Trophoblast cell (in vitro differentiated cells and primary cell): ENCODE measurements around the gene CFAP58.

Experiments
- DNase-seq, 2 donors: peaks; one replicate each; pipeline ENCODE4 v3.0.0-alpha.2; 2016
- H2AFZ ChIP-seq: 2 replicates; pipeline ENCODE4 v1.6.1; 2013; ENCODE audit warnings: low read length, moderate library complexity, mild to moderate bottlenecking; ENCODE audit not compliant: insufficient read depth, poor library complexity
- H2AK5ac ChIP-seq: 2 replicates; pipeline ENCODE4 v1.6.1; 2013; ENCODE audit warnings: mild to moderate bottlenecking, low read length
- H2BK120ac ChIP-seq: 2 replicates; pipeline ENCODE4 v1.6.1; 2013; ENCODE audit warnings: low read length, mild to moderate bottlenecking, moderate library complexity; ENCODE audit not compliant: insufficient read depth, poor library complexity
- H2BK12ac ChIP-seq: 2 replicates; pipeline ENCODE4 v1.6.1; 2013; ENCODE audit warnings: mild to moderate bottlenecking, low read length, moderate library complexity
- H2BK5ac ChIP-seq: 2 replicates; pipeline ENCODE4 v1.6.1; 2013; ENCODE audit warnings: low read length, low read depth, moderate library complexity, mild to moderate bottlenecking; ENCODE audit not compliant: poor library complexity
- H3K14ac ChIP-seq: 2 replicates; pipeline ENCODE4 v1.6.1; 2013; ENCODE audit warnings: mild to moderate bottlenecking, low read length
- H3K18ac ChIP-seq: 2 replicates; pipeline ENCODE4 v1.6.1; 2013; ENCODE audit warnings: mild to moderate bottlenecking, low read length
- H3K23ac ChIP-seq: 2 replicates; pipeline ENCODE4 v1.6.1; 2013; ENCODE audit warnings: low read length
- H3K27ac ChIP-seq: 2 replicates; pipeline ENCODE4 v1.5.1; 2013; ENCODE audit warnings: low read depth, mild to moderate bottlenecking, inconsistent platforms, low read length, moderate library complexity
- H3K27me3 ChIP-seq: 2 replicates; pipeline ENCODE4 v1.6.1; 2013; ENCODE audit warnings: inconsistent platforms, mild to moderate bottlenecking, low read length, moderate library complexity; ENCODE audit not compliant: insufficient read depth
- H3K36me3 ChIP-seq, 2 experiments: 1 replicate in 1 of 2; 2 replicates in 1 of 2; pipeline ENCODE4 v1.6.1; 2013; ENCODE audit warnings: low read length in 2 of 2, mild to moderate bottlenecking in 2 of 2, moderate library complexity in 1 of 2; ENCODE audit not compliant: insufficient read depth in 2 of 2, control insufficient read depth in 1 of 2
- H3K4ac ChIP-seq: 2 replicates; pipeline ENCODE4 v1.6.1; 2013; ENCODE audit warnings: low read depth, mild to moderate bottlenecking, low read length, moderate library complexity
- H3K4me1 ChIP-seq, 2 experiments: 1 replicate in 1 of 2; 2 replicates in 1 of 2; pipeline ENCODE4 v1.6.1; 2013; ENCODE audit warnings: low read length in 2 of 2, mild to moderate bottlenecking in 2 of 2, moderate library complexity in 1 of 2; ENCODE audit not compliant: insufficient read depth in 2 of 2, control insufficient read depth in 1 of 2
- H3K4me2 ChIP-seq: 2 replicates; pipeline ENCODE4 v1.6.1; 2013; ENCODE audit warnings: inconsistent platforms, mild to moderate bottlenecking, low read length, moderate library complexity
- H3K4me3 ChIP-seq: 2 replicates; pipeline ENCODE4 v1.5.1; 2013; ENCODE audit warnings: mild to moderate bottlenecking, low read depth, low read length, inconsistent platforms
- H3K79me1 ChIP-seq: one replicate; pipeline ENCODE4 v1.6.1; 2013; ENCODE audit warnings: low read length
- H3K79me2 ChIP-seq: 2 replicates; pipeline ENCODE4 v1.6.1; 2013; ENCODE audit warnings: low read length, mild to moderate bottlenecking; ENCODE audit not compliant: control insufficient read depth, insufficient read depth, poor library complexity
- H3K9ac ChIP-seq: 2 replicates; pipeline ENCODE4 v1.6.1; 2013; ENCODE audit warnings: mild to moderate bottlenecking, low read length
- H3K9me3 ChIP-seq: 2 replicates; pipeline ENCODE4 v1.6.1; 2013; ENCODE audit warnings: low read depth, mild to moderate bottlenecking, control low read depth, inconsistent platforms, low read length; ENCODE audit not compliant: insufficient read depth
- H4K12ac ChIP-seq: 2 replicates; pipeline ENCODE4 v1.6.1; 2013; ENCODE audit warnings: low read depth, mild to moderate bottlenecking, low read length, moderate library complexity
- H4K8ac ChIP-seq: 2 replicates; pipeline ENCODE4 v1.6.1; 2013; ENCODE audit warnings: low read depth, mild to moderate bottlenecking, low read length, moderate library complexity
- H4K91ac ChIP-seq: one replicate; pipeline ENCODE4 v1.6.1; 2013; ENCODE audit warnings: low read depth, mild to moderate bottlenecking, low read length, moderate library complexity
- WGBS: extraction: QIAGEN DNeasy Blood & Tissue Kit; methylation state at CpG from one replicate; pipeline ENCODE4 v1.1.7; 2013; ENCODE audit warnings: missing lambda C conversion rate; ENCODE audit not compliant: insufficient read length, insufficient coverage; ENCODE audit errors: extremely low coverage; 5-methylcytosine and 5-hydroxymethylcytosine counted together

CFAP58 gene

DNA sequence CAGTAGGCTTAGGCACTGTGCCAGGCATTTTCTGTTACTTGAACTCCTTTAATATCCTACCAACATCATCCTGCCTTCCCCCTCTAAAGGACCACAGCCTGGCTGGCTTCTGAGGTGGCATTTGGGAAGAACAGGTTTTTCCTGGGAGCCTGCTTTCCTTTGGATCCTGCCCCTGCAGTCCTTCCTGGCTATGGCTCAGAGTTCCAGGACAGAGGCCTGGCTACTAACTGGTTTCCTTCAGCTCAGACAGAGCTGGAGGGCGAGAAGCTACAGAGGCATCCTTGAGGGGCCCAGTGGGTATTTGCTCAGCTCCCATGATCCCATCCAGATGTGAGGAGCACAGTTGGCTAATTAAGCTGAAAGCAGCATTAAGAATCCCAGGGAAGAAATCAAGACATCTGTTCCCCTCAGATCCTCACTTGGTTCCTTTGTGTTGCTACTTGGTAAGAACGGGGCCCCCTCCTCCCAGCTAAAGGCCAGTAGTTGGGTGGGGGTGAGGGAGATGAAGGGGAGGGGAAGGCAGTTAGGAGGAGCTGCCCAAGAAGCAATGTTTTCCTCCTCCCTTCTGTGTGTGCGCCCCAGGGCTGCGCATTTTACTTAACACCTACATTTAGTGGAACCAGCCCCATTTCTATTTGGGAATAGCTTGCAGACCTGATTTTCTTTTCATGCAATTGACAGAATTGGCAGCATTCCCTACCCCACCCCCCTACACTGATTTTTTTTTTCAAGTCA lies 144.9 kb downstream of the CFAP58 start:
- Histone ChIP-seq H4K91ac (no peak overlapping the region), H3K4me1 (peaks cover 0 to 5% of the 10 kb centered on the region in 2 experiments), H3K4me2 (no peak overlapping the region), H3K14ac (no peak overlapping the region), H3K9me3 (no peaks in the 10 kb centered on the region), H2AFZ (no peak overlapping the region), H4K8ac (no peak overlapping the region), H3K4ac (no peak overlapping the region), H3K36me3 (no peaks in the 10 kb centered on the region), H3K79me1 (no peaks in the 10 kb centered on the region), H3K79me2 (no peaks in the 10 kb centered on the region), H3K18ac (no peak overlapping the region), H2AK5ac (no peak overlapping the region), H4K12ac (no peak overlapping the region), H3K27ac (no peak overlapping the region), H2BK120ac (no peak overlapping the region), H3K4me3 (no peak overlapping the region), H3K27me3 (no peaks in the 10 kb centered on the region), H3K23ac (no peak overlapping the region), H2BK5ac (no peak overlapping the region), H3K9ac (no peak overlapping the region), H2BK12ac (no peak overlapping the region)
- no CpG with 5 or more reads among the region's 4 CpGs for WGBS
- DNase-seq: no peak

DNA sequence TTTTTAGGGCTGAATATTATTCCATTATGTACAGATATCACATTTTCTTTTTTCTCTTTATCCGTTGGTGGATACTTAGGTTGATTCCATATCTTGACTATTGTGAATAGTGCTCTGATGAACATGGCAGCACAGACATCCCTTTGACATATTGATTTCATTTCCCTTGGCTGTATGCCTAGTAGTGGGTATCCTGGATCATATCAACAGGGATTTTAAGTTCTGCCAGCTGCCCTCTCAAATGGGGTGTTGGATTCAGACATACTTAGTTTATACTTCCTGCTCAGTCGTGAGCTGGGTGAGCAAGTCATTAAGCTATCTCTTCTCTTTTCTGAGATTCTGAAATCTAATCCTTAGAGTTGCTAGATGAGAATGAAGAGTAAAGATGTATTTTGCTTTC lies 147.8 kb downstream of the CFAP58 start:
- H3K4me2 ChIP-seq: no peak overlapping the region

DNA sequence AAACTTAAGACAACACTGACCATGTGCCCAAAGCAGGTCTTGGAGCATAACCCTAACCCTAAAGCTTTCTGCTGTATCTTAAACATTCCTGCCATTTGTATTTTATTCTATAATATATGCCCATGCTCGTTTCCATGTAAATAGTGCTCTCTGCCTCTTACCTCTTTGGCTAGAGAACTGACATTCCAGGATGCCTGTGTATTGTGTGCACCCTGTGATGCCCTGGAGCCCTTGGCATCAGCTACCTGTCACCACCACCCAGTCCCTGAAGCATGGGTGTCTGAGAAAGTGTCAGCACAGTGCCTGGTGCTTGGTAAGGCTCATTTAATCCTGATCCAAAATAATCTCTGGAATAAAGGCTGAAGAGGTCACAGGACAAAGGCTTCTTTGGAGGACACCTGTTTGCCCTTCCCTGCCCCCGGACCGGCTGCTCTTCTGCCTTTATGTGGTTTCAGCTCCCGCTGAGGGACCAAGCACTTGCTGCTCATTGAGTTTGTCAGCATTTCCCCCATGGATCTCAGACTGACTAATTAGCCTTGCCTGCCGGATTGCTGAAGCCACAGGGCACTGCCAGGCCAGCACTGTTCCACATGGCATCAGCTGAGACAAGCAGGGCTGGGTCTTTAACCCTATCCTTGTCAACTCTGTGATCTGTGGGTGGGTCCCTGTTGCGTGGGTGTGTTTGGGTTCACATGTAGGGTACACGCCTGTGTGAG lies 148.4 kb downstream of the CFAP58 start:
- no peaks in the 10 kb centered on the region for H3K36me3 ChIP-seq
- no peaks in the 10 kb centered on the region for H3K9me3 ChIP-seq
- H3K27ac ChIP-seq: no peak overlapping the region
- H3K18ac ChIP-seq: no peak overlapping the region
- no peak for DNase-seq
- no peak overlapping the region for H3K14ac ChIP-seq
- H2BK5ac ChIP-seq: no peak overlapping the region
- no peak overlapping the region for H3K23ac ChIP-seq
- no peak overlapping the region for H3K4me3 ChIP-seq
- WGBS: no CpG with 5 or more reads among the region's 7 CpGs
- no peak overlapping the region for H4K91ac ChIP-seq
- no peak overlapping the region for H4K12ac ChIP-seq
- no peaks in the 10 kb centered on the region for H3K27me3 ChIP-seq
- peaks cover 0 to 5% of the 10 kb centered on the region in 2 experiments for H3K4me1 ChIP-seq
- H2AK5ac ChIP-seq: no peak overlapping the region
- no peak overlapping the region for H3K4ac ChIP-seq
- H2BK120ac ChIP-seq: no peak overlapping the region
- no peaks in the 10 kb centered on the region for H3K79me2 ChIP-seq
- H3K9ac ChIP-seq: no peak overlapping the region
- no peak overlapping the region for H2AFZ ChIP-seq
- H3K79me1 ChIP-seq: no peaks in the 10 kb centered on the region
- H3K4me2 ChIP-seq: no peak overlapping the region
- H4K8ac ChIP-seq: no peak overlapping the region
- H2BK12ac ChIP-seq: no peak overlapping the region

More for the DNA sequence above, 147.8 kb downstream of the CFAP58 start:
- no CpG with 5 or more reads among the region's 2 CpGs for WGBS
- Histone ChIP-seq H2BK12ac (no peak overlapping the region), H4K8ac (no peak overlapping the region), H2AK5ac (no peak overlapping the region), H3K23ac (no peak overlapping the region), H3K4me3 (no peak overlapping the region), H3K79me1 (no peaks in the 10 kb centered on the region), H2AFZ (no peak overlapping the region), H3K4me1 (peaks cover 0 to 5% of the 10 kb centered on the region in 2 experiments), H3K18ac (no peak overlapping the region), H2BK5ac (no peak overlapping the region), H3K14ac (no peak overlapping the region), H3K27me3 (no peaks in the 10 kb centered on the region), H3K9ac (no peak overlapping the region), H3K27ac (no peak overlapping the region), H3K79me2 (no peaks in the 10 kb centered on the region), H4K12ac (no peak overlapping the region), H4K91ac (no peak overlapping the region), H3K9me3 (no peaks in the 10 kb centered on the region), H3K36me3 (no peaks in the 10 kb centered on the region), H3K4ac (no peak overlapping the region), H2BK120ac (no peak overlapping the region)
- no peak for DNase-seq

DNA sequence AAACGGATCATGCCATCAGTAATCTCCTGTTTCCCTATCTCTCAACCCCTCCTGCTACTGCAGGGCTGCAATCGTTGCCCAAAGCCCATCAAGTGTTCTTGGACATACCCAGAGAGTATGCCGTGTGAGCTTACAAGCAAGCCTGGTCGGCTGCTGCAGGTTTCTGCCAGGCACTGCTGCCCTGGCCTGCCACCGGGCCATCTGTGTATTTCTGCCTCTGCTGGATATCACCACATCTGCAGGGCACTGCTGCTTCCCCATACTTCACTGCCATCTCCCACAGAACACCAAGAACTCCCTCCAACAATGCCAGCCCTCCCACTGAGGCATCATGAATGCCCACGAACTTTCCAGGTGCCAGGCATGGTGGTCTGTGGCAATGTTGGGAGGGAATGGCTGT lies 149.3 kb downstream of the CFAP58 start:
- Histone ChIP-seq H3K9me3 (no peaks in the 10 kb centered on the region), H3K14ac (no peak overlapping the region), H2BK5ac (no peak overlapping the region), H3K27me3 (no peaks in the 10 kb centered on the region), H3K27ac (no peak overlapping the region), H2BK12ac (no peak overlapping the region), H3K4me3 (no peak overlapping the region), H3K4ac (no peak overlapping the region), H2BK120ac (no peak overlapping the region), H4K12ac (no peak overlapping the region), H3K18ac (no peak overlapping the region), H3K36me3 (no peaks in the 10 kb centered on the region), H3K9ac (no peak overlapping the region), H2AK5ac (no peak overlapping the region), H3K4me1 (peaks cover 0 to 5% of the 10 kb centered on the region in 2 experiments), H3K23ac (no peak overlapping the region), H4K91ac (no peak overlapping the region), H3K79me1 (no peaks in the 10 kb centered on the region), H3K4me2 (no peak overlapping the region), H2AFZ (no peak overlapping the region), H4K8ac (no peak overlapping the region), H3K79me2 (no peaks in the 10 kb centered on the region)
- DNase-seq: no peak
- WGBS: no CpG with 5 or more reads among the region's 6 CpGs
